ENCODE measurements around the gene ENTREP1. TPM values are rescaled to one million over a fixed set of nuclear protein-coding genes. Genes with fewer than 3 reads are reported as not detected.
A peak's percentile ranks its signal among the peaks of the same experiment; 100 is the strongest.
"Not testable (repeated sequence)": the region's sequence is repeated elsewhere in the genome, so short reads cannot be mapped to it uniquely, and the experiment has no call there.

ENTREP1 gene
- total RNA-seq, 4 donors from 2014 or later = 11.3 to 29.3 (median 21.3) TPM

GRCh38 chr9:69299315-69299714 lies 25.7 kb upstream of the ENTREP1 start:
- 31 to 80% methylated on average over 1 of the region's 1 CpG for WGBS, 2 donors (ENCODE audit: low coverage in 1 of 2)
- H3K4me1 ChIP-seq = peaks cover 0 to 32% (median 0%) of the 10 kb centered on the region in 3 donors
- no peaks in the 10 kb centered on the region for H3K9me3 ChIP-seq
- no peak for ATAC-seq
- TF ChIP-seq POLR2AphosphoS5 (IDR thresholded peaks at IDR 0.05) (no peak), EP300 (IDR thresholded peaks at IDR 0.05) (no peak), CTCF (IDR thresholded peaks at IDR 0.05) (no peak)
- no peak overlapping the region for H3K4me3 ChIP-seq
- H3K27ac ChIP-seq = no peak overlapping the region
- H3K27me3 ChIP-seq = no peaks in the 10 kb centered on the region
- H3K36me3 ChIP-seq = no peaks in the 10 kb centered on the region

GRCh38 chr9:69299826-69300225 lies 25.2 kb upstream of the ENTREP1 start:
- Histone ChIP-seq H3K4me3 (no peak overlapping the region), H3K9me3 (no peaks in the 10 kb centered on the region), H3K36me3 (no peaks in the 10 kb centered on the region), H3K4me1 (peaks cover 0 to 32% (median 0%) of the 10 kb centered on the region in 3 donors), H3K27ac (no peak overlapping the region), H3K27me3 (no peaks in the 10 kb centered on the region)
- 31 to 46% methylated on average over 1 of the region's 1 CpG for WGBS, 2 donors (ENCODE audit: low coverage in 1 of 2)
- ATAC-seq = no peak
- TF ChIP-seq EP300 (IDR thresholded peaks at IDR 0.05) (no peak), POLR2AphosphoS5 (IDR thresholded peaks at IDR 0.05) (no peak), CTCF (IDR thresholded peaks at IDR 0.05) (no peak), POLR2A (IDR thresholded peaks at IDR 0.05) (no peak)

DNA sequence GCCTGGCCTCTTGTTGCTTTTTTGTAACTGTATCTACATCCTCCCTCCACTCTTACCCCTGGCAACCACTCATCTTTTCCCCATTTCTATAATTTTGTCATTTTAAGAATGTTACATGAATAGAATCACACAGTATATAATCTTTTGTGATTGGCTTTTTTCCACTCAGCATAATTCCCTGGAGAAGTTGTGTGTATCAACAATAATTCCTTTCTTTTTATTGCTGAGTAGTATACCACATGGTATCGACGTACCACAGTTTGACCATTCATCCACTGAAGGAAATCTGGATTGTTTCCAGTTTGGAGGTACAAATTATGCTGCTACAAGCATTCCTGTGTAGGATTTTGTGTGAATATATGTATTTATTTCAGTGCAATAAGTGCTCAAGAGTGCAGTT lies 21.7 kb upstream of the ENTREP1 start:
- Histone ChIP-seq H3K27ac (no peak overlapping the region), H3K4me3 (no peak overlapping the region), H3K36me3 (no peaks in the 10 kb centered on the region), H3K9me3 (no peaks in the 10 kb centered on the region), H3K4me1 (peaks cover 0 to 27% (median 4%) of the 10 kb centered on the region in 3 donors), H3K27me3 (no peaks in the 10 kb centered on the region)
- no peak for ATAC-seq
- no peak for TF ChIP-seq POLR2AphosphoS5 (IDR thresholded peaks at IDR 0.05)
- TF ChIP-seq POLR2A (IDR thresholded peaks at IDR 0.05) = no peak
- no peak for TF ChIP-seq EP300 (IDR thresholded peaks at IDR 0.05)
- no peak for TF ChIP-seq CTCF (IDR thresholded peaks at IDR 0.05)
- 40 to 67% methylated on average over 1 to 2 of the region's 2 CpGs for WGBS, 2 donors (ENCODE audit: low coverage in 1 of 2)

GRCh38 chr9:69306895-69307445 lies 18.0 kb upstream of the ENTREP1 start:
- ATAC-seq, H3K27me3 ChIP-seq, H3K36me3 ChIP-seq, H3K9me3 ChIP-seq, H3K4me3 ChIP-seq: not testable (repeated sequence)
- Histone ChIP-seq H3K4me1 (peaks cover 0 to 18% (median 6%) of the 10 kb centered on the region in 3 donors), H3K27ac (peak overlapping the region; percentile 4 to 87 (median 78))
- 77 to 78% methylated on average over 3 to 5 of the region's 5 CpGs for WGBS, 2 donors (ENCODE audit: low coverage in 1 of 2)

DNA sequence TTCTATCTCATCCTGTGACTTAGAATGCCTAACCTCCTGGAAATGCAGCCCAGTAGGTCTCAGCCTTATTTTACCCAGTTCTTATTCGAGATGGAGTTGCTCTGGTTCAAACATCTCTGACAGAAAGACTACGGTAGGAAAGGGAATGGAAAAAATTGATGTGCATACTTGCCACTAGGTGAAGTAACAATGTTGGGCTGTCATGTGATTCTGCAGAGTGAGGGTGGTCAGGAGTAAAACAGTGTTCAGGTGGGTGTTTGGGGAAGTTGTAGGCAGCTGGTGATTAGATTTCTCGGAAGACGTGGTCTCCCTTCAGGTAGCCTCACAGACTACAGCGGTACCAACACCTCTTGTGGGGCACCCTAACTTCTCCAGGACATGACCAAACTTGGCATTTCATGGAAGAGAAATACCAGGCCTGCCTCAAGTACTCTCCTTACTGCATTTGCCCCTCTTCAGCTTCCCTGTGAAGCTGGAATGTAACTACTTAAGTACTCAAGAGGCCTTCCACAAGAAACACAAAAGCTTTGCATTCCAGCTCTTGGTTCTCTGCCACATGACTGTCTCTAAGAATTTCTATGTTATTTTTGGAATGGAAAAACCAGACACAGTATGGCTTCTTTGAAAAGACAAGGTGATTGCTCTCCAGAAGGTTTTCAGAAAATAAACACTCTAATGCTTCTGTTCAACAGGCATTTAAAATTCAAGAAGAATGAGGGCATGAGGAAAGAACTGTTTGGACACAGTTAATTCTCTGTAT lies 17.4 kb upstream of the ENTREP1 start:
- H3K9me3 ChIP-seq = no peaks in the 10 kb centered on the region
- peak; percentile 70 for ATAC-seq
- no peak for TF ChIP-seq POLR2AphosphoS5 (IDR thresholded peaks at IDR 0.05)
- TF ChIP-seq POLR2A (IDR thresholded peaks at IDR 0.05) = no peak
- TF ChIP-seq EP300 (IDR thresholded peaks at IDR 0.05) = no peak
- peak in 2 of 4 experiments; percentile 31 to 43 for TF ChIP-seq CTCF (IDR thresholded peaks at IDR 0.05)
- H3K27ac ChIP-seq = peak overlapping the region; percentile 69 to 87 (median 78)
- H3K27me3 ChIP-seq = no peaks in the 10 kb centered on the region
- H3K4me3 ChIP-seq = no peak overlapping the region
- H3K4me1 ChIP-seq = peaks cover 0 to 18% (median 6%) of the 10 kb centered on the region in 3 donors
- WGBS, 2 donors (ENCODE audit: low coverage in 1 of 2) = 66% methylated on average over 5 of the region's 5 CpGs; no CpG with 5 or more reads in 1 of the 2 donors
- H3K36me3 ChIP-seq = no peaks in the 10 kb centered on the region
